SK-N-SH (cell line): ENCODE data around the gene SDR39U1. TPM values are rescaled to one million over a fixed set of nuclear protein-coding genes. Genes with fewer than 3 reads are reported as not detected.

Experiments
- CTCF ChIA-PET: fragments of 300-600, 350-600 bp; formaldehyde crosslinking; extraction: SDS; loops from one replicate; lab custom pipeline; 2021; lab: Yijun Ruan, JAX
- POLR2A ChIA-PET: fragments of 350-600 bp; sonication (Branson Sonifier 250); formaldehyde crosslinking; extraction: SDS; loops from one replicate; lab custom pipeline; 2020; ENCODE audit warnings: antibody characterized with exemption, inconsistent platforms; lab: Yijun Ruan, JAX
- DNase-seq: peaks from one replicate; pipeline ENCODE4 v3.0.0; 2012
- H2AFZ ChIP-seq: fragments of 200-600 bp; sonication (generic); 2 replicates; pipeline ENCODE4 v1.8.1; 2016; ENCODE audit warnings: antibody characterized with exemption, mild to moderate bottlenecking, low read depth
- H3F3A ChIP-seq: fragments of 200-600 bp; sonication (generic); replicated peaks from 2 replicates; pipeline ENCODE3; 2016; ENCODE audit warnings: antibody characterized with exemption, mild to moderate bottlenecking; ENCODE audit not compliant: insufficient read depth
- H3K27ac ChIP-seq, 2 experiments: fragments of 200-500 bp in 1 of 2; fragments of 200-600 bp in 1 of 2; sonication (Bioruptor generic) in 1 of 2; sonication (generic), shearing (Covaris generic) in 1 of 2; 2 replicates each; pipeline versions ENCODE4 v1.5.1 to v1.6.1; 2014 to 2016; ENCODE audit warnings: low read depth in 2 of 2, inconsistent platforms in 1 of 2, low read length in 1 of 2, mild to moderate bottlenecking in 1 of 2, mixed read lengths in 1 of 2
- H3K27me3 ChIP-seq: fragments of 200-600 bp; sonication (generic), shearing (Covaris generic); 2 replicates; pipeline ENCODE4 v1.6.1; 2016; ENCODE audit warnings: mixed run types; ENCODE audit not compliant: insufficient read depth
- H3K36me3 ChIP-seq, 2 experiments: fragments of 200-500 bp in 1 of 2; fragments of 200-600 bp in 1 of 2; sonication (Bioruptor generic) in 1 of 2; sonication (generic) in 1 of 2; replicated peaks in 1 of 2; 2 replicates each; pipeline versions ENCODE3 to v1.5.1; 2014 to 2016; ENCODE audit warnings: low read length in 1 of 2, mild to moderate bottlenecking in 1 of 2; ENCODE audit not compliant: insufficient read depth in 2 of 2, control insufficient read depth in 1 of 2
- H3K4me1 ChIP-seq, 2 experiments: fragments of 200-500 bp in 1 of 2; fragments of 200-600 bp in 1 of 2; sonication (Bioruptor generic) in 1 of 2; sonication (generic), shearing (Covaris generic) in 1 of 2; 2 replicates each; pipeline versions ENCODE4 v1.5.1 to v1.6.1; 2014 to 2016; ENCODE audit warnings: low read depth in 1 of 2, low read length in 1 of 2, mixed run types in 1 of 2; ENCODE audit not compliant: insufficient read depth in 2 of 2, control insufficient read depth in 1 of 2
- H3K4me2 ChIP-seq: fragments of 200-600 bp; sonication (generic), shearing (Covaris generic); 2 replicates; pipeline ENCODE4 v1.6.1; 2017; ENCODE audit warnings: mixed run types
- H3K4me3 ChIP-seq, 2 experiments: fragments of 200-500 bp in 1 of 2; fragments of 200-600 bp in 1 of 2; sonication (Bioruptor generic) in 1 of 2; sonication (generic), shearing (Covaris generic) in 1 of 2; 2 replicates each; pipeline versions ENCODE4 v1.5.1 to v1.8.1; 2014 to 2016; ENCODE audit warnings: low read depth in 2 of 2, inconsistent platforms in 1 of 2, low read length in 1 of 2, mild to moderate bottlenecking in 1 of 2, mixed read lengths in 1 of 2, moderate library complexity in 1 of 2
- H3K79me2 ChIP-seq: fragments of 200-600 bp; sonication (generic); 2 replicates; pipeline ENCODE4 v1.8.1; 2017; ENCODE audit warnings: mild to moderate bottlenecking; ENCODE audit not compliant: insufficient read depth
- H3K9ac ChIP-seq: fragments of 200-600 bp; sonication (generic); 2 replicates; pipeline ENCODE4 v1.6.1; 2017; ENCODE audit warnings: mixed run types
- H3K9me2 ChIP-seq: fragments of 200-600 bp; sonication (generic); 2 replicates; pipeline ENCODE4 v1.6.1; 2017; ENCODE audit warnings: mixed run types
- H3K9me3 ChIP-seq: fragments of 200-600 bp; sonication (generic); 2 replicates; pipeline ENCODE4 v1.6.1; 2017; ENCODE audit warnings: mixed run types, mild to moderate bottlenecking, moderate library complexity
- H4K20me1 ChIP-seq: fragments of 200-600 bp; sonication (generic); 2 replicates; pipeline ENCODE4 v1.6.1; 2017; ENCODE audit warnings: mild to moderate bottlenecking, mixed run types; ENCODE audit not compliant: insufficient read depth
- CTCF ChIP-seq: fragments of 200-600 bp; sonication (generic); IDR thresholded peaks from 2 replicates; pipeline ENCODE4 v1.6.1; 2017; ENCODE audit warnings: antibody characterized with exemption, mild to moderate bottlenecking, moderate library complexity
- ELF1 ChIP-seq: IDR thresholded peaks from 2 replicates; pipeline ENCODE4 v1.4.0; 2012
- FOXJ3 ChIP-seq: sonication (generic); formaldehyde crosslinking; IDR thresholded peaks from 2 replicates; pipeline ENCODE4 v1.5.1; 2020; ENCODE audit warnings: mild to moderate bottlenecking, missing genetic modification reagents
- GATA2 ChIP-seq: sonication (generic); formaldehyde crosslinking; IDR thresholded peaks from 2 replicates; pipeline ENCODE4 v1.5.0; 2020; ENCODE audit warnings: mild to moderate bottlenecking, missing genetic modification reagents
- MXI1 ChIP-seq: IDR thresholded peaks from 2 replicates; pipeline ENCODE4 v1.6.1; 2012; ENCODE audit warnings: mild to moderate bottlenecking, low read depth, low read length, improper control_type of control experiment
- NRF1 ChIP-seq: IDR thresholded peaks from 2 replicates; pipeline ENCODE4 v1.6.1; 2012; ENCODE audit warnings: low read depth, mild to moderate bottlenecking, low read length
- SMC3 ChIP-seq: IDR thresholded peaks from 2 replicates; pipeline ENCODE4 v1.6.1; 2012; ENCODE audit warnings: low read depth, low read length, improper control_type of control experiment
- TAF1 ChIP-seq: IDR thresholded peaks from 2 replicates; pipeline ENCODE4 v1.6.1; 2012; ENCODE audit warnings: low read depth, mild to moderate bottlenecking, low read length, moderate library complexity, borderline replicate concordance
- USF1 ChIP-seq: IDR thresholded peaks from 2 replicates; pipeline ENCODE4 v1.4.0; 2012; ENCODE audit warnings: low read depth, borderline replicate concordance
- ZBTB33 ChIP-seq: IDR thresholded peaks from 2 replicates; pipeline ENCODE4 v1.4.0; 2012; ENCODE audit warnings: low read depth, borderline replicate concordance
- WGBS: methylation state at CpG from one replicate; pipeline ENCODE4 v1.1.6; 2017; ENCODE audit warnings: low lambda C conversion rate; 5-methylcytosine and 5-hydroxymethylcytosine counted together
- polyA plus RNA-seq, 3 experiments: library from polyadenylated mRNA; depleted of rRNA; stranded (reverse); fragments of >200 nt; gene quantifications; 2 replicates each; pipeline ENCODE4 v1.2.3, GENCODE V29; 2012
- TF ChIP-seq, protein P1 (sequence below): fragments of 150-350 bp; IDR thresholded peaks from 2 replicates; pipeline ENCODE4 v1.6.1; 2016; ENCODE audit warnings: mild to moderate bottlenecking, low read depth, low read length

SDR39U1 gene
- polyA plus RNA-seq, 1 of the 3 experiments (the other 2 are of a cell fraction): 81.8 TPM

DNA sequence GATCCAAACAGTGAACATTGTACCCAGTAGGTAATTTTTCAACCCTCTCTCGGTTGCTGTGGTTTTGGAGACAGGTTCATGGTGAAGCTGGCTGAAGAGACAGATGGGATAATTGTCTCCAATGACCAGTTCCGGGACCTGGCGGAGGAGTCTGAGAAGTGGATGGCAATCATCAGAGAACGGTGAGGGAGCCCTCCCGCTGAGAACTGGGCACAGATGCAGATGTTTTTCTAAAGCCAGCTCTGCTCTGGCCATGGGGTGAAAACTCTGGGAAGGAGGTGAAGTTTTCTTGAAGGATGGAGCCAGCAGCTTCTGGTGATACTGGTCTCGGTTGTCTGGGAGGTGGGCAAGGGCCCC is 6.6 kb downstream of the SDR39U1 start:
- Histone ChIP-seq H3K9ac (no peak overlapping the region), H3K79me2 (peaks cover 38% of the 10 kb centered on the region), H3K36me3 (peaks cover 49 to 74% of the 10 kb centered on the region in 2 experiments), H2AFZ (no peak overlapping the region), H3K27me3 (no peaks in the 10 kb centered on the region), H3K4me1 (peaks cover 14 to 24% of the 10 kb centered on the region in 2 experiments; a peak in 2 of 4 replicates), H3K4me2 (no peak overlapping the region), H3F3A (peaks cover 31% of the 10 kb centered on the region), H3K9me3 (no peaks in the 10 kb centered on the region), H3K4me3 (no peak overlapping the region), H4K20me1 (peaks cover 16% of the 10 kb centered on the region)
- ChIA-PET CTCF (interaction anchor here (0.9 to 16.4 kb wide), 26 partner anchors 8 to 224 kb away, joined by 3 to 445 read pairs (median 16); partner anchors contain the start of genes ADCY4, CIDEB, DHRS1 and LTB4R), POLR2A (interaction anchor here (0.6 to 2.1 kb wide), 3 partner anchors 102 to 882 kb away, joined by 4 to 14 read pairs (median 6); no protein-coding TSS in a partner anchor)
- WGBS: 78% methylated on average over 6 of the region's 6 CpGs
- TF ChIP-seq MXI1 (no peak), ZBTB33 (no peak), SMC3 (no peak), FOXJ3 (CRISPR knock-in tag) (no peak), TAF1 (no peak), USF1 (no peak), NRF1 (no peak), ELF1 (no peak), CTCF (no peak), GATA2 (no peak)
- TF ChIP-seq, protein P1, sequence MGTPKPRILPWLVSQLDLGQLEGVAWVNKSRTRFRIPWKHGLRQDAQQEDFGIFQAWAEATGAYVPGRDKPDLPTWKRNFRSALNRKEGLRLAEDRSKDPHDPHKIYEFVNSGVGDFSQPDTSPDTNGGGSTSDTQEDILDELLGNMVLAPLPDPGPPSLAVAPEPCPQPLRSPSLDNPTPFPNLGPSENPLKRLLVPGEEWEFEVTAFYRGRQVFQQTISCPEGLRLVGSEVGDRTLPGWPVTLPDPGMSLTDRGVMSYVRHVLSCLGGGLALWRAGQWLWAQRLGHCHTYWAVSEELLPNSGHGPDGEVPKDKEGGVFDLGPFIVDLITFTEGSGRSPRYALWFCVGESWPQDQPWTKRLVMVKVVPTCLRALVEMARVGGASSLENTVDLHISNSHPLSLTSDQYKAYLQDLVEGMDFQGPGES: no peak
- TF ChIP-seq, all 33 proteins: peak for 0
- DNase-seq: no peak
- H3K9me2 ChIP-seq: no peaks in the 10 kb centered on the region
- H3K27ac ChIP-seq: no peak overlapping the region; a peak in 1 of 4 replicates
